Gastroesophageal sphincter (tissue), 3 donors: ENCODE measurements around the gene FCAR.
"Not testable (repeated sequence)": the region's sequence is repeated elsewhere in the genome, so short reads cannot be mapped to it uniquely, and the experiment has no call there.

Source experiments
- CTCF ChIP-seq, 4 experiments: fragments of 200-600 bp in 2 of 4; fragments of 450-650 bp in 2 of 4; sonication (generic) in 1 of 4; IDR thresholded peaks; one replicate each; pipeline ENCODE4 v1.5.1; 2017 to 2019; ENCODE audit warnings: antibody characterized with exemption in 4 of 4, mild to moderate bottlenecking in 2 of 4, moderate library complexity in 2 of 4
- EP300 ChIP-seq: sonication (generic); formaldehyde crosslinking; IDR thresholded peaks from one replicate; pipeline ENCODE4 v1.6.1; 2017; ENCODE audit warnings: antibody characterized with exemption, mild to moderate bottlenecking
- POLR2A ChIP-seq, 2 donors: fragments of 450-650 bp; IDR thresholded peaks; one replicate each; pipeline ENCODE4 v1.6.1; 2017; ENCODE audit warnings: antibody characterized with exemption in 2 of 2, mild to moderate bottlenecking in 2 of 2, moderate library complexity in 1 of 2

GRCh38 chr19:54850061-54850640 is 23.9 kb upstream of the FCAR start, which contains the start of gene KIR3DL2:
- not testable (repeated sequence) for TF ChIP-seq CTCF (IDR thresholded peaks at IDR 0.05); POLR2A (IDR thresholded peaks at IDR 0.05); EP300
